ENCODE data around the gene TOR1A.
"Not testable (repeated sequence)": the region's sequence is repeated elsewhere in the genome, so short reads cannot be mapped to it uniquely, and the experiment has no call there.

TOR1A gene

DNA sequence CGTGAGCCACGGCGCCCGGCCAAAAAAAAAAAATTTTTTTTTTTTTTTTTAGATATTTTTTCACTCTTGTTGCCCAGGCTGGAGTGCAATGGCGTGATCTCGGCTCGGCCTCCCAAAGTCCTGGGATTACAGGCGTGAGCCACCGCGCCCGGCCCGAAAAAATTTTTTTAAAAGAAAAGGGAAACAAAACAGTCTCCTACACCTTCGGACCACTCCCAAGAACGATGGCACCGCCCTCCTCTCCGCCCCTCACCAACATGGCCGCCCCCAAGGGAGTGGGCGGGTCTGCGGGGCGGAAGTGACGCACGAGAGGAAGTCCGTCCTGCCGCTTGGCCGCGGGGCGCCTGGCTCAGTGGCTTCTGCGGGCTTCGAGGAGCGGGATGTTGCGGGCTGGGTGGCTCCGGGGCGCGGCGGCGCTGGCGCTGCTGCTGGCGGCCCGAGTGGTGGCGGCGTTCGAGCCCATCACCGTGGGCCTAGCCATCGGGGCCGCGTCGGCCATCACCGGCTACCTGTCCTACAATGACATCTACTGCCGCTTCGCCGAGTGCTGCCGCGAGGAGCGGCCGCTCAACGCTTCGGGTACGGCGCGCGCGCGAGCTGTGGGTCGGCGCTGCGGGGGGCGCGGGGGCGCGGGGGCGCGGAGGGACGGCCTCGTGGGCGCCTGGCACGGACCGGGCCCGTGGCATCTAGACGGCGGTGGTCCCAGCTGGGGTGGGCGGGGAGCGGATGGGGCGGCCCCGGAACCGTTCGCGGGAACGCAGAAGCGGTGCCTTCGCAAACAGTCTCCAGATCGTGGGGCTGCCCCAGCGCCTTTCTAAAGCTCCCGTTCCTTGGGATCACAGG lies 20.9 kb downstream of the TOR1A start, which contains the start of gene TOR1B:
Gene TOR1B (plus strand): TSS at position 352 of the 843 bp plus-strand sequence. CDS start 29 bp downstream, at position 381.
- H3K27me3 ChIP-seq (ENCODE audit: control insufficient read depth in 1 of 2, insufficient read depth in 2 of 2, low read length in 2 of 2) = no peaks in the 10 kb centered on the region
- H3K9ac ChIP-seq (ENCODE audit: low read length in 2 of 2) = peak within 1 kb of the TSS; percentile 53 to 71
- H3K4me1 ChIP-seq (ENCODE audit: control insufficient read depth, insufficient read depth, low read length) = peaks cover 10% of the 10 kb centered on the region
- peak within 1 kb of the TSS; percentile 61 to 84 for H3K4me3 ChIP-seq (ENCODE audit: low read length in 2 of 2)
- H3K36me3 ChIP-seq (ENCODE audit: control insufficient read depth in 2 of 2, insufficient read depth in 2 of 2, low read length in 2 of 2) = peaks cover 5 to 9% of the 10 kb centered on the region in 2 donors
- peak within 1 kb of the TSS; percentile 49 for H3K27ac ChIP-seq (ENCODE audit: low read length)
- H3K9me3 ChIP-seq (ENCODE audit: control insufficient read depth in 2 of 2, low read length in 2 of 2) = no peaks in the 10 kb centered on the region

DNA sequence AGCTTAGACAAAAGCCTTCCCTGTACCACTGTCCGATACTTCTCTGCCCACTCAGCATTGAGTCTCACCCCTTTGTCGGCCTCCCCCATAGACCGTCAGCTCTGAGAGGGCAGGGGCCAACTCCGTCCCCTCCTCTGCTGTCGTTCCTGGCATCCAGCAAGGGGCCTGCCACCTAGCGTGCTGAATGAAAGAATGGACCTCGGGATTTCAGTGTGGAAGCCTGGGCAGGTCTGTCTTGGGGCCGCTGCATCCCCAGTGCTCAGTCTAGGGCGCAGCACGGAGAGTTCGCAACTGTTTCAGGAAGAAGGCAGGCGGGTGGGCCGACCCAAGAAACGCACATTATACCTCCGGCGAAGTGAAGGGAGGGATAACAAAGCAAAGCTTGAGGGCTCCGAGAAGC lies 22.4 kb downstream of the TOR1A start:
- Histone ChIP-seq H3K36me3 (ENCODE audit: control insufficient read depth in 2 of 2, insufficient read depth in 2 of 2, low read length in 2 of 2) (peaks cover 0 to 3% of the 10 kb centered on the region in 2 donors), H3K27ac (ENCODE audit: low read length) (no peak overlapping the region), H3K9ac (ENCODE audit: low read length in 2 of 2) (no peak overlapping the region), H3K27me3 (ENCODE audit: control insufficient read depth in 1 of 2, insufficient read depth in 2 of 2, low read length in 2 of 2) (no peaks in the 10 kb centered on the region), H3K4me1 (ENCODE audit: control insufficient read depth, insufficient read depth, low read length) (peaks cover 10% of the 10 kb centered on the region), H3K9me3 (ENCODE audit: control insufficient read depth in 2 of 2, low read length in 2 of 2) (no peaks in the 10 kb centered on the region), H3K4me3 (ENCODE audit: low read length in 2 of 2) (no peak overlapping the region)

DNA sequence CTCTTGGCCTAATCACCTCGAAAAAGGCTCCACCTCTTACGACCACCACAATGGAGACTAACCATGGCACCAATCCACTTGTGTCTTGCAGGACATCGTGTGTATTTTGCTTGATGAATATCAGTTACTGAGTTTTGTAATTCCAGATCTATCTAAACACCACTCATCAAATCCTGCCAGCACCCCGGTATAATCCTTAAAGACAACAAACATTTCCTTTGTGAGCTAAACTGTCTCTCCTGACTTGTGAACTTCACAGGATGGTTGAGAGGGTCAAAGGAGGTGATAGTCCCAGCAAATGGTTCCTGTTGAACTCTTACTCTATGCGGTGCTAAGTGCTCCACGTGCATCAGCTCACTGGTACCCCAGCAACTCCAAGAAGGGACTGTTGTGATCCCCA lies 25.0 kb downstream of the TOR1A start:
- Histone ChIP-seq H3K27me3 (ENCODE audit: control insufficient read depth in 1 of 2, insufficient read depth in 2 of 2, low read length in 2 of 2) (peaks cover 4% of the 10 kb centered on the region in 2 donors), H3K27ac (ENCODE audit: low read length) (no peak overlapping the region), H3K36me3 (ENCODE audit: control insufficient read depth in 2 of 2, insufficient read depth in 2 of 2, low read length in 2 of 2) (no peaks in the 10 kb centered on the region), H3K9me3 (ENCODE audit: control insufficient read depth in 2 of 2, low read length in 2 of 2) (no peaks in the 10 kb centered on the region), H3K4me1 (ENCODE audit: control insufficient read depth, insufficient read depth, low read length) (peaks cover 5% of the 10 kb centered on the region), H3K9ac (ENCODE audit: low read length in 2 of 2) (no peak overlapping the region), H3K4me3 (ENCODE audit: low read length in 2 of 2) (no peak overlapping the region)

DNA sequence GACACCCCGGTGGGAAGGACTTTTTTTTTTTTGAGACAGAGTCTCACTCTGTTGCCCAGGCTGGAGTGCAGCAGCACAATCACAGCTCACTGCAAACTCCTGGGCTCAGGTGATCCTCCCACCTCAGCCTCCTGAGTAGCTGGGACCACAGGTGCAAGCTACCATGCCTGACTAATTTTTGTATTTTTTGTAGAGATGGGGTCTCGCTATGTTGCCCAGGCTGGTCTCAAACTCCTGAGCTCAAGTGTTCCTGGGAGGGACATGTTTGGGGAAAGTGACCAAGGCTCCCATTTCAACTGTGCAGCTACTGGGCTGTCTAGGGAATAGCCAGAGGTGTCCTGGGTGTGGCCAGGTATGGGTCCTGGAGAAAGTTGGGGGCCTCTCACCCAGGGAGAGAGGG lies 27.9 kb downstream of the TOR1A start:
- H3K9ac ChIP-seq (ENCODE audit: low read length in 2 of 2); H3K36me3 ChIP-seq (ENCODE audit: control insufficient read depth in 2 of 2, insufficient read depth in 2 of 2, low read length in 2 of 2); H3K4me1 ChIP-seq (ENCODE audit: control insufficient read depth, insufficient read depth, low read length); H3K27ac ChIP-seq (ENCODE audit: low read length); H3K4me3 ChIP-seq (ENCODE audit: low read length in 2 of 2); H3K27me3 ChIP-seq (ENCODE audit: control insufficient read depth in 1 of 2, insufficient read depth in 2 of 2, low read length in 2 of 2); H3K9me3 ChIP-seq (ENCODE audit: control insufficient read depth in 2 of 2, low read length in 2 of 2): not testable (repeated sequence)

DNA sequence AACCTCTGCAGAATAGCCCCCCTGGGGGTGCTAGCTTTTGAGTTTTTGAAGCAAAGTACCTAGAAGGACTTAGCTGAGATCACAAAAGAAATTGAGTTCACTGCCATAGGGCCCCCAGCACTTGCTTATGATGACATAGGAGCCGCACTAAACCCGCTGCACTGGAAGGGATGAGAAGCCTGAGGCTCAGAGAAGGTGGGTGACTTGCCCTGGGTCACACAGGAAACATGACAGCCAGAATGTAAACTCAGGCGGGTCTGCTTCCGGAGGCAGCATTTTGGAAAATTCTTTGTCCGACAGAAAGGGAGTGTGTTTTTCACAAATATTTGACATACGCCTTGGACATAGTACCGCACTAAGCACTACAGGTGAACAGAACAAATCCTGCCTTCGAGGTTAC lies 29.4 kb downstream of the TOR1A start:
- Histone ChIP-seq H3K9ac (ENCODE audit: low read length in 2 of 2) (no peak overlapping the region), H3K27me3 (ENCODE audit: control insufficient read depth in 1 of 2, insufficient read depth in 2 of 2, low read length in 2 of 2) (peaks cover 4% of the 10 kb centered on the region in 2 donors), H3K27ac (ENCODE audit: low read length) (no peak overlapping the region), H3K9me3 (ENCODE audit: control insufficient read depth in 2 of 2, low read length in 2 of 2) (no peaks in the 10 kb centered on the region), H3K4me3 (ENCODE audit: low read length in 2 of 2) (no peak overlapping the region), H3K4me1 (ENCODE audit: control insufficient read depth, insufficient read depth, low read length) (no peaks in the 10 kb centered on the region), H3K36me3 (ENCODE audit: control insufficient read depth in 2 of 2, insufficient read depth in 2 of 2, low read length in 2 of 2) (no peaks in the 10 kb centered on the region)

DNA sequence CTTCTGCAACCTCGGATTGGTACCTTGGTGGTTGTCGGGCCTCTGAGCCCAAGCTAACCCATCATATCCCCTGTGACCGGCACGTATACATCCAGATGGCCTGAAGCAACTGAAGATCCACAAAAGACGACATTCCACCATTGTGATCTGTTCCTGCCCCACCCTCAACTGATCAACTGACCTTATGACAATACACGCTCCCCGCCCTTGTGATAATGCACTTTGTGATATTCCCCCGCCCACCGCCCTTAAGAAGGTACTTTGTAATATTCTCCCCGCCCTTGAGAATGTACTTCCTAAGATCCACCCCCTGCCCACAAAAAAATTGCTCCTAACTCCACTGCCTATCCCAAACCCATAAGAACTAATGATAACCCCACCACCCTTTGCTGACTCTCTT lies 37.5 kb downstream of the TOR1A start:
- no peaks in the 10 kb centered on the region for H3K9me3 ChIP-seq (ENCODE audit: control insufficient read depth in 2 of 2, low read length in 2 of 2)

DNA sequence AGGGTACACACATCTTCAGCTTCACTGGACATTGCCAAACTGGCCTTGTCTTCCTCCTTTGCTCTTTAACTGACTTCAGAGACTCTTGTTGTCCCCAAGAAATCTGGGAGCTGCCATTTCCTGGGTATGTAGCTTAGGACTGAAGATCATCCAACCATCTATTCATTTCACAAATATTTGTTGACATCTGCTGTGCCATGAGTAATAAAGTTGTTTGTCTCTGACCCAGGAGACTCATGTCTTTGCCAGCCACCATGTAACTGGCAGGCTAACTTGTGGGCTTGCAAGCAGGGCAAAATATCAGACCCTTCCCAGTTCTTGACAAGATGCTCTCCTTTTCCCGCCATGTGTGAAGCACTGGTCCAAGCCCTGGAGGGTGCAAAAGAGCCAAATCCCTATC lies 38.1 kb downstream of the TOR1A start:
- no peak overlapping the region for H3K9ac ChIP-seq (ENCODE audit: low read length in 2 of 2)
- H3K9me3 ChIP-seq (ENCODE audit: control insufficient read depth in 2 of 2, low read length in 2 of 2) = no peaks in the 10 kb centered on the region
- peaks cover 0 to 5% of the 10 kb centered on the region in 2 donors for H3K27me3 ChIP-seq (ENCODE audit: control insufficient read depth in 1 of 2, insufficient read depth in 2 of 2, low read length in 2 of 2)
- H3K27ac ChIP-seq (ENCODE audit: low read length) = no peak overlapping the region
- H3K4me3 ChIP-seq (ENCODE audit: low read length in 2 of 2) = no peak overlapping the region
- H3K36me3 ChIP-seq (ENCODE audit: control insufficient read depth in 2 of 2, insufficient read depth in 2 of 2, low read length in 2 of 2) = no peaks in the 10 kb centered on the region
- no peaks in the 10 kb centered on the region for H3K4me1 ChIP-seq (ENCODE audit: control insufficient read depth, insufficient read depth, low read length)

More for the DNA sequence above, 37.5 kb downstream of the TOR1A start:
- no peak overlapping the region for H3K4me3 ChIP-seq (ENCODE audit: low read length in 2 of 2)
- no peak overlapping the region for H3K9ac ChIP-seq (ENCODE audit: low read length in 2 of 2)
- H3K4me1 ChIP-seq (ENCODE audit: control insufficient read depth, insufficient read depth, low read length) = no peaks in the 10 kb centered on the region
- no peaks in the 10 kb centered on the region for H3K36me3 ChIP-seq (ENCODE audit: control insufficient read depth in 2 of 2, insufficient read depth in 2 of 2, low read length in 2 of 2)
- H3K27me3 ChIP-seq (ENCODE audit: control insufficient read depth in 1 of 2, insufficient read depth in 2 of 2, low read length in 2 of 2) = peaks cover 0 to 5% of the 10 kb centered on the region in 2 donors
- H3K27ac ChIP-seq (ENCODE audit: low read length) = no peak overlapping the region

DNA sequence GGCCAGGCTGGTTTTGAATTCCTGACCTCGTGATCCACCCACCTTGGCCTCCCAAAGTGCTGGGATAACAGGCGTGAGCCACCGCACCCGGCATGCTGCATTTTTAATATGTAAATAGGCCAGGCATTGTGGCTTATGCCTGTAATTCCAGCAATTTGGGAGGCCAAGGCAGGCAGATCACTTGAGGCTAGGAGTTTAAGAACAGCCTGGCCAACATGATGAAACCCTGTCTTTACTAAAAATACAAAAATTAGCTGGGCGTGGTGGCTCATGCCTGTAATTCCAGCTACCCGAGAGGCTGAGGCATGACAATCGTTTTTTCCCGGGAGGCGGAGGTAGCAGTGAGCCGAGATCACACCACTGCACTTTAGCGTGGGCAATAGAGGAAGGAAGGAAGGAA lies 39.0 kb downstream of the TOR1A start:
- not testable (repeated sequence) for H3K9me3 ChIP-seq (ENCODE audit: control insufficient read depth in 2 of 2, low read length in 2 of 2); H3K9ac ChIP-seq (ENCODE audit: low read length in 2 of 2); H3K36me3 ChIP-seq (ENCODE audit: control insufficient read depth in 2 of 2, insufficient read depth in 2 of 2, low read length in 2 of 2); H3K4me3 ChIP-seq (ENCODE audit: low read length in 2 of 2); H3K4me1 ChIP-seq (ENCODE audit: control insufficient read depth, insufficient read depth, low read length); H3K27me3 ChIP-seq (ENCODE audit: control insufficient read depth in 1 of 2, insufficient read depth in 2 of 2, low read length in 2 of 2); H3K27ac ChIP-seq (ENCODE audit: low read length)

DNA sequence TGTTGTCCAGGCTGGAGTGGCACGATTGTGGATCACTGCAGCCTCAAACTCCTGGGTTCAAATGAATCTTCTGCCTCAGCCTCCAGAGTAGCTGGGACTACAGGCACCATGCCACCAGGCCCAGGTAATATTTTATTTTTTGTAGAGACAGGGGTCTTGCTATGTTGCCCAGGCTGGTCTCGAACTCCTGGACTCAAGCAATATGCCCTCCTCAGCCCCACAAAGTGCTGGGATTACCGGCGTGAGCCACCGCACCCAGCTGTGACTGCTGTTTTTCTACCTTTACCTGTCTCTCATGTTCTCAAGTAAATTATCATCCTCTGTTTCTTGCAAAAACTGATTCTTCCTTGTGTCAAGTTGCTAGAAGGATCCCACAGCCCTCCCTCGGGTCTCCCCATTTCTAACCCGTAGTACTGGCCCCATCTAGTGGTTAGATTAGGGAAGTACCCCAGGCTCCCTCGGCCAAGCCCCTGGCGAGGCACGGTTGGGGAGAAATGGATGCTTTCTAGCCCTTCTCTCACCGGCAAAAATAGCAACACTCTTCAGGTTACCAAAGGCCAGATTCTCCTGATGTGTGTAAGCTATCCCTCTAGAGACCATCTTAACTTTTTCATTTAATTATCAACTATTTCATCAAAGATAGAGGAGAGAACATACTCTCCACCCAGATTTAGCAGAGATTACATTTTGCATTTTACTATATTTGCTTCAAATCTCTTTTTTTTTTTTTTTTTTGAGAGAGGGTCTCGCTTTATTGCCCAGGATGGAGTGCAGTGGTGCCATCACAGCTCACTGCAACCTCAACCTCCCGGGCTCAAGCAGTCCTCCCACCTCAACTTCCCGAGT lies 40.2 kb downstream of the TOR1A start:
- H3K4me3 ChIP-seq (ENCODE audit: low read length in 2 of 2) = no peak overlapping the region
- no peaks in the 10 kb centered on the region for H3K4me1 ChIP-seq (ENCODE audit: control insufficient read depth, insufficient read depth, low read length)
- H3K27ac ChIP-seq (ENCODE audit: low read length) = no peak overlapping the region
- no peak overlapping the region for H3K9ac ChIP-seq (ENCODE audit: low read length in 2 of 2)
- H3K9me3 ChIP-seq (ENCODE audit: control insufficient read depth in 2 of 2, low read length in 2 of 2) = no peaks in the 10 kb centered on the region
- no peaks in the 10 kb centered on the region for H3K36me3 ChIP-seq (ENCODE audit: control insufficient read depth in 2 of 2, insufficient read depth in 2 of 2, low read length in 2 of 2)
- H3K27me3 ChIP-seq (ENCODE audit: control insufficient read depth in 1 of 2, insufficient read depth in 2 of 2, low read length in 2 of 2) = peaks cover 0 to 5% of the 10 kb centered on the region in 2 donors

DNA sequence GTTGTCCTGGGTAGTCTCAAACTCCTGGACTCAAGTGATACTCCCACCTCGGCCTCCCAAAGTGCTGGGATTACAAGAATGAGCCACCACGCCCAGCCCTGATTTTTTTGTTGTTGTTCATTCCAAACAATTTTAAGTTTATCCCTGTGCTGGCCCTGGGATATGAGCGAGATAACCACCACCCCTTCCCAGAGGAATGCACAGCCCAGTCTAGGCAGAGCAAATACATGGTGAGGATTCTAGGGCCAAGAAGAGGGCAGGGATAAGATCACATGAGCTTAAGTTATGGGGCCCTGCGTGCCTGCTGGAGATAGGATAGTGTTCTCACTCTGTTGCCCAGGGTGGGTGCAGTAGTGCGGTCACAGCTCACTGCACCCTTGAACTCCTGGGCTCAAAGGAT lies 42.0 kb downstream of the TOR1A start:
- no peak overlapping the region for H3K9ac ChIP-seq (ENCODE audit: low read length in 2 of 2)
- H3K27me3 ChIP-seq (ENCODE audit: control insufficient read depth in 1 of 2, insufficient read depth in 2 of 2, low read length in 2 of 2) = no peaks in the 10 kb centered on the region
- H3K27ac ChIP-seq (ENCODE audit: low read length) = no peak overlapping the region
- H3K36me3 ChIP-seq (ENCODE audit: control insufficient read depth in 2 of 2, insufficient read depth in 2 of 2, low read length in 2 of 2) = no peaks in the 10 kb centered on the region
- no peak overlapping the region for H3K4me3 ChIP-seq (ENCODE audit: low read length in 2 of 2)
- no peaks in the 10 kb centered on the region for H3K9me3 ChIP-seq (ENCODE audit: control insufficient read depth in 2 of 2, low read length in 2 of 2)
- peaks cover 8% of the 10 kb centered on the region for H3K4me1 ChIP-seq (ENCODE audit: control insufficient read depth, insufficient read depth, low read length)

Measured in stomach smooth muscle (tissue), 2 donors.